Activated CD4-positive, alpha-beta T cell treated with anti-CD3 and anti-CD28 coated beads for 36 hours (primary cell): ENCODE results near the gene ATPAF1. TPM values are rescaled to one million over a fixed set of nuclear protein-coding genes. Genes with fewer than 3 reads are reported as not detected.
A peak's percentile ranks its signal among the peaks of the same experiment; 100 is the strongest.

Source experiments
- ATAC-seq: fragments of 200-7000 bp; cut with Tn5 transposase; one replicate; pipeline ENCODE4 v1.10.0; 2021; ENCODE audit warnings: mild to moderate bottlenecking, moderate library complexity
- CTCF ChIA-PET: fragments of 350-600 bp; sonication (Branson Sonifier 250); formaldehyde crosslinking; loops from one replicate; lab custom pipeline; 2021; ENCODE audit warnings: antibody characterized with exemption; lab: Charles Lee
- POLR2A ChIA-PET: fragments of 350-600 bp; sonication (Branson Sonifier 250); formaldehyde crosslinking; loops from one replicate; lab custom pipeline; 2021; ENCODE audit warnings: antibody characterized with exemption, inconsistent platforms; lab: Charles Lee
- DNase-seq: peaks from one replicate; pipeline ENCODE4 v3.0.0-alpha.2; 2020
- H3K27ac Mint-ChIP-seq: one replicate; pipeline ENCODE4 v1.8.0; 2021; ENCODE audit warnings: mixed read lengths
- H3K27me3 Mint-ChIP-seq: one replicate; pipeline ENCODE4 v1.8.0; 2021; ENCODE audit warnings: mixed read lengths
- H3K36me3 Mint-ChIP-seq: one replicate; pipeline ENCODE4 v1.8.0; 2021; ENCODE audit warnings: low read depth, mixed read lengths
- H3K4me1 Mint-ChIP-seq: one replicate; pipeline ENCODE4 v1.8.0; 2021; ENCODE audit warnings: mixed read lengths
- H3K4me3 Mint-ChIP-seq: one replicate; pipeline ENCODE4 v1.8.0; 2021; ENCODE audit warnings: mild to moderate bottlenecking, moderate library complexity, mixed read lengths
- H3K9me3 Mint-ChIP-seq: one replicate; pipeline ENCODE4 v1.8.0; 2021; ENCODE audit warnings: low read depth, mixed read lengths
- intact Hi-C, 2 experiments: fragments of 100-400 bp; cut with DNase I in 1 of 2; cut with micrococcal nuclease in 1 of 2; formaldehyde crosslinking; loops; one replicate each; pipeline versions ENCODE4 v1.14.2 to v1.15.1; 2022 to 2024; cut with DNase I, micrococcal nuclease
- total RNA-seq, 2 experiments: library from RNA; stranded (reverse); gene quantifications; one replicate each; pipeline ENCODE4 v1.2.3, GENCODE V29; 2021

Gene ATPAF1
- total RNA-seq, 2 experiments from 2014 or later, result 46.1 to 48.5 TPM

- POLR2A ChIA-PET, result interaction anchor here (2.6 kb wide), 1 partner anchor 11 kb away, joined by 19 read pairs; the partner anchor contains the start of gene MKNK1
- Mint-ChIP-seq H3K27ac (peak overlapping the region; percentile 89), H3K4me3 (peak overlapping the region; percentile 87), H3K4me1 (peaks cover 48% of the 10 kb centered on the region), H3K36me3 (peaks cover 4% of the 10 kb centered on the region), H3K9me3 (no peaks in the 10 kb centered on the region), H3K27me3 (no peaks in the 10 kb centered on the region)
- intact Hi-C loops, result loop anchor here (5.0 kb wide), 2 partner anchors 52 to 102 kb away; partner anchors contain the start of genes ATPAF1 (in 2 of the 2) and EFCAB14 (in 1 of the 2)
- DNase-seq (no peak), ATAC-seq (no peak)
- CTCF ChIA-PET, result interaction anchor here (1.0 to 5.6 kb wide), 2 partner anchors 10 to 168 kb away, joined by 4 to 47 read pairs; partner anchors contain the start of gene MKNK1
Observed at GRCh38 chr1:46615088-46615487, 53.1 kb downstream of the ATPAF1 start.

- no peaks in the 10 kb centered on the region for H3K27me3 Mint-ChIP-seq
- peaks cover 4% of the 10 kb centered on the region for H3K36me3 Mint-ChIP-seq
- intact Hi-C loops, result no loop called here
- DNase-seq (no peak), ATAC-seq (no peak)
- H3K4me3 Mint-ChIP-seq, result no peak overlapping the region
- CTCF ChIA-PET, result interaction anchor here (0.8 to 5.6 kb wide), 2 partner anchors 9 to 28 kb away, joined by 4 to 47 read pairs; partner anchors contain the start of gene MKNK1
- no peaks in the 10 kb centered on the region for H3K9me3 Mint-ChIP-seq
- peaks cover 48% of the 10 kb centered on the region for H3K4me1 Mint-ChIP-seq
- POLR2A ChIA-PET, result interaction anchor here (1.1 to 1.2 kb wide), 2 partner anchors 11 to 53 kb away, joined by 3 to 6 read pairs; partner anchors contain the start of gene MKNK1
- H3K27ac Mint-ChIP-seq, result no peak overlapping the region
Observed at GRCh38 chr1:46614604-46614984, 53.6 kb downstream of the ATPAF1 start.

- intact Hi-C loops, result no loop called here
- peak overlapping the region; percentile 29 for H3K27ac Mint-ChIP-seq
- ATAC-seq (peak; percentile 33), DNase-seq (peak; percentile 65)
- H3K9me3 Mint-ChIP-seq, result no peaks in the 10 kb centered on the region
- H3K4me3 Mint-ChIP-seq, result no peak overlapping the region
- H3K36me3 Mint-ChIP-seq, result peaks cover 8% of the 10 kb centered on the region
- no peaks in the 10 kb centered on the region for H3K27me3 Mint-ChIP-seq
- POLR2A ChIA-PET, result interaction anchor here (0.6 to 1.2 kb wide), 3 partner anchors 10 to 139 kb away, joined by 3 to 6 read pairs (median 3); partner anchors contain the start of gene MKNK1
- CTCF ChIA-PET, result interaction anchor here (0.7 to 5.6 kb wide), 6 partner anchors 8 to 43 kb away, joined by 3 to 47 read pairs (median 3); partner anchors contain the start of gene MKNK1
- H3K4me1 Mint-ChIP-seq, result peaks cover 48% of the 10 kb centered on the region
Observed at GRCh38 chr1:46613661-46614603, 54.2 kb downstream of the ATPAF1 start.

- DNase-seq (no peak), ATAC-seq (no peak)
- intact Hi-C loops, result no loop called here
- Mint-ChIP-seq H3K36me3 (peaks cover 12% of the 10 kb centered on the region), H3K27me3 (no peaks in the 10 kb centered on the region), H3K9me3 (no peaks in the 10 kb centered on the region), H3K4me1 (peaks cover 48% of the 10 kb centered on the region), H3K27ac (peak overlapping the region; percentile 29), H3K4me3 (no peak overlapping the region)
- ChIA-PET POLR2A (interaction anchor here (0.6 kb wide), 1 partner anchor 139 kb away, joined by 3 read pairs; no protein-coding TSS in a partner anchor), CTCF (interaction anchor here (1.1 to 5.6 kb wide), 3 partner anchors 8 to 11 kb away, joined by 3 to 47 read pairs (median 3); partner anchors contain the start of gene MKNK1)
Observed at GRCh38 chr1:46612937-46613660, 55.1 kb downstream of the ATPAF1 start.

- peaks cover 12% of the 10 kb centered on the region for H3K36me3 Mint-ChIP-seq
- H3K27me3 Mint-ChIP-seq, result no peaks in the 10 kb centered on the region
- no peak overlapping the region for H3K27ac Mint-ChIP-seq
- ATAC-seq (no peak), DNase-seq (no peak)
- peaks cover 41% of the 10 kb centered on the region for H3K4me1 Mint-ChIP-seq
- no peaks in the 10 kb centered on the region for H3K9me3 Mint-ChIP-seq
- intact Hi-C loops, result no loop called here
- ChIA-PET POLR2A (no interaction called here), CTCF (no interaction called here)
- H3K4me3 Mint-ChIP-seq, result no peak overlapping the region
Observed at GRCh38 chr1:46611691-46612221, 56.4 kb downstream of the ATPAF1 start.

GRCh38 chr1:46607345-46608130 is 60.6 kb downstream of the ATPAF1 start:
- Mint-ChIP-seq H3K4me3 (no peak overlapping the region), H3K27me3 (no peaks in the 10 kb centered on the region), H3K36me3 (peaks cover 10% of the 10 kb centered on the region), H3K4me1 (peaks cover 35% of the 10 kb centered on the region), H3K9me3 (no peaks in the 10 kb centered on the region), H3K27ac (no peak overlapping the region)
- ATAC-seq (no peak), DNase-seq (no peak)
- intact Hi-C loops, result loop anchor here in 1 of 2 experiments (10.0 kb wide), 2 partner anchors 727 to 923 kb away; partner anchors contain the start of genes CMPK1, GPBP1L1 and TMEM69
- ChIA-PET POLR2A (no interaction called here), CTCF (interaction anchor here (0.6 to 5.4 kb wide), 2 partner anchors 8 to 65 kb away, joined by 3 to 47 read pairs; partner anchors contain the start of gene MOB3C)

GRCh38 chr1:46606255-46606965 is 61.8 kb downstream of the ATPAF1 start:
- Mint-ChIP-seq H3K27me3 (no peaks in the 10 kb centered on the region), H3K27ac (no peak overlapping the region), H3K36me3 (peaks cover 12% of the 10 kb centered on the region), H3K4me1 (peaks cover 43% of the 10 kb centered on the region), H3K9me3 (no peaks in the 10 kb centered on the region), H3K4me3 (no peak overlapping the region)
- CTCF ChIA-PET, result interaction anchor here (1.2 to 5.4 kb wide), 2 partner anchors 10 to 120 kb away, joined by 3 to 47 read pairs; partner anchors contain the start of gene MOB3C
- POLR2A ChIA-PET, result no interaction called here
- intact Hi-C loops, result loop anchor here in 1 of 2 experiments (10.0 kb wide), 2 partner anchors 728 to 922 kb away; partner anchors contain the start of genes CMPK1, GPBP1L1 and TMEM69
- DNase-seq (no peak), ATAC-seq (no peak)

GRCh38 chr1:46605232-46605631 is 62.9 kb downstream of the ATPAF1 start:
- POLR2A ChIA-PET, result interaction anchor here (1.4 to 2.4 kb wide), 2 partner anchors 11 to 112 kb away, joined by 3 to 19 read pairs; partner anchors contain the start of gene MOB3C
- intact Hi-C loops, result loop anchor here in 1 of 2 experiments (10.0 kb wide), 2 partner anchors 730 to 920 kb away; partner anchors contain the start of genes CMPK1, GPBP1L1 and TMEM69
- Mint-ChIP-seq H3K27ac (peak overlapping the region; percentile 82), H3K27me3 (no peaks in the 10 kb centered on the region), H3K4me1 (peaks cover 44% of the 10 kb centered on the region), H3K9me3 (no peaks in the 10 kb centered on the region), H3K36me3 (peaks cover 11% of the 10 kb centered on the region), H3K4me3 (peak overlapping the region; percentile 87)
- CTCF ChIA-PET, result interaction anchor here (0.6 to 5.4 kb wide), 4 partner anchors 11 to 103 kb away, joined by 3 to 47 read pairs (median 4); partner anchors contain the start of gene MOB3C
- DNase-seq (no peak), ATAC-seq (no peak)

- Mint-ChIP-seq H3K4me3 (peak within 1 kb of the TSS; percentile 87), H3K4me1 (peaks cover 55% of the 10 kb centered on the region), H3K27ac (peak within 1 kb of the TSS; percentile 82), H3K9me3 (no peaks in the 10 kb centered on the region), H3K27me3 (no peaks in the 10 kb centered on the region), H3K36me3 (peaks cover 8% of the 10 kb centered on the region)
- ATAC-seq, result peak; percentile 98
- CTCF ChIA-PET, result interaction anchor here (0.5 to 5.4 kb wide), 11 partner anchors 12 to 264 kb away, joined by 3 to 47 read pairs (median 4); partner anchors contain the start of genes MOB3C and NSUN4
- intact Hi-C loops, result loop anchor here (1.0 to 10.0 kb wide), 6 partner anchors 12 to 919 kb away; partner anchors contain the start of genes EFCAB14 (in 2 of the 2), MOB3C (in 2 of the 2), ATPAF1 (in 1 of the 2) and CMPK1 (in 1 of the 2)
- POLR2A ChIA-PET, result interaction anchor here (0.9 to 2.4 kb wide), 6 partner anchors 10 to 301 kb away, joined by 3 to 19 read pairs (median 4); partner anchors contain the start of genes LRRC41 and MOB3C
- peak; percentile 99 for DNase-seq
Observed at GRCh38 chr1:46603858-46604549, 64.2 kb downstream of the ATPAF1 start, which contains the start of gene MKNK1. Gene MKNK1 (minus strand): TSS chr1:46604268. CDS start chr1:46583327, 20,941 bp downstream.
